ENCODE data around the gene SYCE1.
"Not testable (repeated sequence)": the region's sequence is repeated elsewhere in the genome, so short reads cannot be mapped to it uniquely, and the experiment has no call there.

The SYCE1 gene

GRCh38 chr10:133608855-133609254 is 43.5 kb upstream of the SYCE1 start:
- peak; percentile 53; the same call in 1 of the 2 replicates for TF ChIP-seq CTCF (conservative IDR thresholded peaks at IDR 0.05; ENCODE audit: low read depth, low read length)
- no peaks in the 10 kb centered on the region for H4K20me1 ChIP-seq (ENCODE audit: insufficient read depth)
- no peaks in the 10 kb centered on the region for H3K4me1 ChIP-seq (ENCODE audit: low read depth, poor library complexity, severe bottlenecking)
- H3K9ac ChIP-seq: no peak overlapping the region
- no peak overlapping the region for H2AFZ ChIP-seq (ENCODE audit: low read depth)
- no peak overlapping the region for H3K4me2 ChIP-seq
- H3K36me3 ChIP-seq (ENCODE audit: insufficient read depth): no peaks in the 10 kb centered on the region
- H3K27me3 ChIP-seq (ENCODE audit: insufficient read depth, low read depth): no peaks in the 10 kb centered on the region; the same call in 1 of the 2 replicates
- no peaks in the 10 kb centered on the region for H3K79me2 ChIP-seq (ENCODE audit: insufficient read depth, low read depth)
- H3K4me3 ChIP-seq (IDR thresholded peaks at IDR 0.05; ENCODE audit: insufficient read depth, low read depth, low read length): no peak overlapping the region
- H3K27ac ChIP-seq: no peak overlapping the region

DNA sequence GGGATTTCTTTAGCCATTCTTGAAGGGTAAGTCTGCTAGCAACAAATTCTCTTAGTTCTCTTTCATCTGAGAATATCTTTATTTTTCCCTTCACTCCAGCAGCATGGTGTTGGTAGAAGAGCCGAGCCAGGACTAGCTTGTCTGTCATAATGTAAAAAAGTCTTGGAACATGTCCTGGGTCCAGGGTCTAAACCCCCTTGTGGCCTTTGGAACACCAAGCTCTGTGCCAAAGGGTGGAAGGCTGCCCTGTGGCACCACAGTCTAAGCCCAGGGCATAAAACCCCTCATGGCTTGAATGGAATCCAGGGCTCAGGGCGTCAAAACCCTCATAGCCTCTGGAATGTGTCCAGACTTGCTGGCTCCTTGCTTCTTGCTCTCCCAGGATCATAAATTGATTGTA is 38.1 kb upstream of the SYCE1 start:
- not testable (repeated sequence) for H3K79me2 ChIP-seq (ENCODE audit: insufficient read depth, low read depth); H3K36me3 ChIP-seq (ENCODE audit: insufficient read depth); H2AFZ ChIP-seq (ENCODE audit: low read depth); H3K9ac ChIP-seq; H3K27me3 ChIP-seq (ENCODE audit: insufficient read depth, low read depth); H3K4me3 ChIP-seq (IDR thresholded peaks at IDR 0.05; ENCODE audit: insufficient read depth, low read depth, low read length); H3K4me1 ChIP-seq (ENCODE audit: low read depth, poor library complexity, severe bottlenecking); H4K20me1 ChIP-seq (ENCODE audit: insufficient read depth); H3K27ac ChIP-seq; H3K4me2 ChIP-seq

DNA sequence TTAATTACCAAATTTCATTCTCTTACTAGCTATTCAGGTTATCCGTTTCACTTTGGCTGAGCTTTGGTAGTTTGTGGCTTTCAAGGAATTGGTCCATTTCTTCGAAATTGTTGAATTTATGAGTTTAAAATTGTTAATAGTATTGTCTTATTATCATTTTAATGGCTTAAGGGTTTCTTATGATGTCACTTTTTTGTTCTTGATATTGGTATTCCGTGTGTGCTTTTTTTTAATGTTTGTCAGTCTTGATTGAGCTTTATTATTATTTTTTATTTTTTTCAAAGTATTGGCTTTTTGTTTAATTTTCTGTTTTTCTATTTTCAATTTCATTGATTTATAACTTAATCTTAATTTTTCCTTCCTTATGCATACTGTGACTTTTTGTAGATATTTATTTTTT is 35.3 kb upstream of the SYCE1 start:
- H3K36me3 ChIP-seq (ENCODE audit: insufficient read depth): no peaks in the 10 kb centered on the region
- H3K9ac ChIP-seq: no peak overlapping the region
- H3K4me1 ChIP-seq (ENCODE audit: low read depth, poor library complexity, severe bottlenecking): no peaks in the 10 kb centered on the region
- no peaks in the 10 kb centered on the region for H3K79me2 ChIP-seq (ENCODE audit: insufficient read depth, low read depth)
- H3K4me2 ChIP-seq: no peak overlapping the region
- H3K4me3 ChIP-seq (IDR thresholded peaks at IDR 0.05; ENCODE audit: insufficient read depth, low read depth, low read length): no peak overlapping the region
- no peaks in the 10 kb centered on the region for H4K20me1 ChIP-seq (ENCODE audit: insufficient read depth)
- no peaks in the 10 kb centered on the region; the same call in 1 of the 2 replicates for H3K27me3 ChIP-seq (ENCODE audit: insufficient read depth, low read depth)
- no peak overlapping the region for H2AFZ ChIP-seq (ENCODE audit: low read depth)
- TF ChIP-seq CTCF (conservative IDR thresholded peaks at IDR 0.05; ENCODE audit: low read depth, low read length): no peak
- no peak overlapping the region for H3K27ac ChIP-seq

GRCh38 chr10:133599869-133600268 is 34.5 kb upstream of the SYCE1 start:
- not testable (repeated sequence) for H3K27ac ChIP-seq; H2AFZ ChIP-seq (ENCODE audit: low read depth); H3K79me2 ChIP-seq (ENCODE audit: insufficient read depth, low read depth); H3K4me3 ChIP-seq (IDR thresholded peaks at IDR 0.05; ENCODE audit: insufficient read depth, low read depth, low read length); H3K9ac ChIP-seq; H3K27me3 ChIP-seq (ENCODE audit: insufficient read depth, low read depth); H3K36me3 ChIP-seq (ENCODE audit: insufficient read depth); H3K4me2 ChIP-seq; H4K20me1 ChIP-seq (ENCODE audit: insufficient read depth); H3K4me1 ChIP-seq (ENCODE audit: low read depth, poor library complexity, severe bottlenecking)

DNA sequence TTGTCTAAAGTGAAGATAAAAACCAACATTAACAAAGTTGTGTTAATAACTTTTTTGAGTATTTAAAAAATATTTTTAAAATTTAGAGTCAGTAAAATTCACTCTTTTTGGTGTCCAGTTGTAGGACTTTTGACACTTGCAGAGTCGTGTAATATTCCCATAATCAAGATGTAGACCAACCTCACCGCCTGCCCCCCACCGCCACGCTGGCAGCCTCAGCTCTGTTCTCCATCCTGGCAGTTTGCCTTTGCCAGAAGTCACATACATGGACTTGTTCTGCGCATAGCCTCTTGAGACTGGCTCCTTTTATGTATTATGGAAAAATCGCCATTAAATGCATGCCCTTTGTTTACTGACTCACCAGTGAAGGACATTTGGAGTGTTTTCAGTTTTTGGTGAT is 27.3 kb upstream of the SYCE1 start:
- Histone ChIP-seq H4K20me1 (ENCODE audit: insufficient read depth) (no peaks in the 10 kb centered on the region), H3K36me3 (ENCODE audit: insufficient read depth) (no peaks in the 10 kb centered on the region), H3K9ac (no peak overlapping the region), H3K4me3 (IDR thresholded peaks at IDR 0.05; ENCODE audit: insufficient read depth, low read depth, low read length) (no peak overlapping the region), H3K79me2 (ENCODE audit: insufficient read depth, low read depth) (no peaks in the 10 kb centered on the region), H3K27ac (no peak overlapping the region), H3K4me1 (ENCODE audit: low read depth, poor library complexity, severe bottlenecking) (no peaks in the 10 kb centered on the region), H3K27me3 (ENCODE audit: insufficient read depth, low read depth) (no peaks in the 10 kb centered on the region; the same call in 1 of the 2 replicates), H2AFZ (ENCODE audit: low read depth) (no peak overlapping the region), H3K4me2 (no peak overlapping the region)
- no peak for TF ChIP-seq CTCF (conservative IDR thresholded peaks at IDR 0.05; ENCODE audit: low read depth, low read length)

Measured in KMS-11 (cell line).